GM12878 (cell line): ENCODE results near the gene FNDC3A. TPM values are rescaled to one million over a fixed set of nuclear protein-coding genes. Genes with fewer than 3 reads are reported as not detected.

Source experiments
- ATAC-seq: fragments of 200-7000 bp; cut with Tn5 transposase; 3 replicates; pipeline ENCODE4 v1.9.1; 2020; ENCODE audit warnings: mild to moderate bottlenecking, moderate library complexity
- BruUV-seq: library from RNA; stranded (reverse); fragments of 400-500 nt; replicated peaks from 2 replicates; lab custom pipeline; 2021; lab: Mats Ljungman, UMichigan
- CTCF ChIA-PET: fragments of 300-600 bp; sonication (Branson Sonifier 250); formaldehyde crosslinking; extraction: SDS; loops from one replicate; lab custom pipeline; 2021; ENCODE audit warnings: inconsistent platforms; lab: Yijun Ruan, JAX
- POLR2A ChIA-PET: fragments of 350-600 bp; formaldehyde crosslinking; extraction: SDS; loops from one replicate; lab custom pipeline; 2021; ENCODE audit warnings: inconsistent platforms; lab: Charles Lee
- RAD21 ChIA-PET: fragments of 300-600 bp; sonication (Branson Sonifier 250); formaldehyde crosslinking; loops from one replicate; lab custom pipeline; 2023; ENCODE audit warnings: antibody characterized with exemption; ENCODE audit not compliant: unreplicated experiment; lab: Charles Lee
- SMC1A ChIA-PET: fragments of 300-600 bp; sonication (Branson Sonifier 250); formaldehyde crosslinking; loops from one replicate; lab custom pipeline; 2023; ENCODE audit not compliant: unreplicated experiment, uncharacterized antibody; lab: Charles Lee
- DNase-seq: peaks from one replicate; pipeline ENCODE4 v3.0.0-alpha.2; 2011; ENCODE audit warnings: low read depth, low spot score
- FAIRE-seq: peaks from 3 replicates; lab custom pipeline; 2011; peaks lifted over from hg19 to GRCh38; lab: Jason Lieb, UNC
- H2AFZ ChIP-seq: 2 replicates; pipeline ENCODE4 v1.6.0; 2011; ENCODE audit warnings: low read depth, low read length, control low read depth; ENCODE audit not compliant: control insufficient read depth
- H3K27ac ChIP-seq: 2 replicates; pipeline ENCODE4 v1.5.1; 2011; ENCODE audit warnings: control low read depth; ENCODE audit not compliant: control insufficient read depth, insufficient read depth
- H3K27me3 ChIP-seq, 2 experiments: replicated peaks in 1 of 2; 2 replicates each; pipeline versions ENCODE4 v1.6.0 to v1.6.1; 2011; ENCODE audit warnings: low read length in 1 of 2; ENCODE audit not compliant: control insufficient read depth in 2 of 2, insufficient read depth in 2 of 2
- H3K36me3 ChIP-seq, 2 experiments: 2 replicates each; pipeline ENCODE4 v1.5.1; 2011; ENCODE audit warnings: low read length in 1 of 2; ENCODE audit not compliant: control insufficient read depth in 2 of 2, insufficient read depth in 2 of 2
- H3K4me1 ChIP-seq: 2 replicates; pipeline ENCODE4 v1.6.1; 2011; ENCODE audit warnings: mild to moderate bottlenecking, low read length, moderate library complexity, mixed read lengths; ENCODE audit not compliant: control insufficient read depth, insufficient read depth
- H3K4me2 ChIP-seq: 2 replicates; pipeline ENCODE4 v1.6.0; 2011; ENCODE audit warnings: control low read depth; ENCODE audit not compliant: control insufficient read depth, insufficient read depth
- H3K4me3 ChIP-seq: fragments of 200-600 bp; sonication (generic); 2 replicates; pipeline ENCODE4 v1.5.1; 2016
- H3K79me2 ChIP-seq: 2 replicates; pipeline ENCODE4 v1.6.0; 2011; ENCODE audit warnings: low read length; ENCODE audit not compliant: control insufficient read depth, insufficient read depth
- H3K9ac ChIP-seq: 2 replicates; pipeline ENCODE4 v1.8.0; 2011; ENCODE audit warnings: low read length, control low read depth, mixed read lengths; ENCODE audit not compliant: control insufficient read depth, insufficient read depth
- H3K9me3 ChIP-seq: replicated peaks from 3 replicates; pipeline ENCODE4 v1.5.1; 2011; ENCODE audit warnings: mild to moderate bottlenecking, low read length; ENCODE audit not compliant: control insufficient read depth, insufficient read depth
- H4K20me1 ChIP-seq: 2 replicates; pipeline ENCODE4 v1.6.0; 2011; ENCODE audit not compliant: control insufficient read depth, insufficient read depth
- MYB ChIP-seq: fragments of 150-350 bp; IDR thresholded peaks from 2 replicates; pipeline ENCODE4 v1.6.1; 2014; ENCODE audit warnings: mild to moderate bottlenecking, low read depth, low read length, borderline replicate concordance
- MYC ChIP-seq: IDR thresholded peaks from 2 replicates; pipeline ENCODE4 v1.6.1; 2011; ENCODE audit warnings: mild to moderate bottlenecking, low read length, moderate library complexity, inconsistent platforms; ENCODE audit not compliant: insufficient read depth, insufficient replicate concordance, insufficient read length, severe bottlenecking
- SMC3 ChIP-seq: IDR thresholded peaks from 2 replicates; pipeline ENCODE4 v1.6.1; 2011; ENCODE audit warnings: low read length, improper control_type of control experiment, borderline replicate concordance
- SUZ12 ChIP-seq: fragments of 200-600 bp; sonication (generic); IDR thresholded peaks from one replicate; pipeline ENCODE4 v1.6.1; 2018; ENCODE audit warnings: antibody characterized with exemption, mild to moderate bottlenecking; ENCODE audit not compliant: unreplicated experiment
- ZNF217 ChIP-seq: fragments of 450-650 bp; IDR thresholded peaks from 2 replicates; pipeline ENCODE4 v1.6.1; 2017; ENCODE audit warnings: antibody characterized with exemption, mild to moderate bottlenecking
- ZSCAN29 ChIP-seq: fragments of 450-650 bp; IDR thresholded peaks from 2 replicates; pipeline ENCODE4 v1.6.1; 2017; ENCODE audit warnings: mild to moderate bottlenecking, moderate library complexity
- WGBS: methylation state at CpG from one replicate; pipeline ENCODE4 v1.1.6; 2016; ENCODE audit warnings: low lambda C conversion rate; ENCODE audit not compliant: insufficient replicate concordance, insufficient coverage; ENCODE audit errors: missing lambda C conversion rate; 5-methylcytosine and 5-hydroxymethylcytosine counted together
- in situ Hi-C: fragments of 300-500 bp; cut with MboI; formaldehyde crosslinking; loops from 9 replicates; pipeline ENCODE4 v1.14.3; 2018; ENCODE audit warnings: mixed read lengths
- intact Hi-C: fragments of 100-400 bp; cut with micrococcal nuclease; formaldehyde crosslinking; loops from one replicate; pipeline ENCODE4 v1.14.2; 2022; ENCODE audit not compliant: unreplicated experiment
- polyA plus RNA-seq, 11 experiments: library from polyadenylated mRNA; depleted of rRNA in 4 of 11; unstranded in 6 of 11; stranded (reverse) in 5 of 11; fragments of >200 nt; fragmentation: Nextera tagmentation in 4 of 11; fragmentation: Illumina TruSeq in 1 of 11; extraction: Ambion mirVana in 4 of 11; extraction: Trizol in 1 of 11; gene quantifications; 1 replicate in 1 of 11; 2 replicates in 10 of 11; pipeline versions ENCODE4 v1.2.1 to v1.2.3, GENCODE V29; 2011 to 2016; ENCODE audit warnings: inconsistent platforms in 2 of 11, missing spikeins in 2 of 11, low read depth in 1 of 11
- total RNA-seq, 4 experiments: library from RNA; depleted of rRNA in 3 of 4; stranded (reverse); fragments of >200 nt in 3 of 4; fragmentation: Illumina TruSeq in 1 of 4; extraction: Trizol in 1 of 4; gene quantifications; 2 replicates each; pipeline versions ENCODE4 v1.2.1 to v1.2.3, GENCODE V29; 2013 to 2021
- TF ChIP-seq, protein P1 (sequence below), 3 experiments: IDR thresholded peaks in 2 of 3; conservative IDR thresholded peaks in 1 of 3; 2 replicates each; pipeline ENCODE4 v1.5.1; 2011; ENCODE audit warnings: low read depth in 3 of 3, low read length in 3 of 3, mild to moderate bottlenecking in 3 of 3, control low read depth in 2 of 3, moderate library complexity in 2 of 3, inconsistent platforms in 1 of 3, mixed read lengths in 1 of 3; ENCODE audit not compliant: control insufficient read depth in 2 of 3, insufficient read depth in 1 of 3; ENCODE audit errors: extremely low read depth in 1 of 3

Gene FNDC3A
- total and polyA plus RNA-seq, 10 of the 15 experiments (the other 5 are each of a cell fraction or from before 2014, with no cell fraction given), result 6.3 to 46.4 (median 22.8) TPM

DNA sequence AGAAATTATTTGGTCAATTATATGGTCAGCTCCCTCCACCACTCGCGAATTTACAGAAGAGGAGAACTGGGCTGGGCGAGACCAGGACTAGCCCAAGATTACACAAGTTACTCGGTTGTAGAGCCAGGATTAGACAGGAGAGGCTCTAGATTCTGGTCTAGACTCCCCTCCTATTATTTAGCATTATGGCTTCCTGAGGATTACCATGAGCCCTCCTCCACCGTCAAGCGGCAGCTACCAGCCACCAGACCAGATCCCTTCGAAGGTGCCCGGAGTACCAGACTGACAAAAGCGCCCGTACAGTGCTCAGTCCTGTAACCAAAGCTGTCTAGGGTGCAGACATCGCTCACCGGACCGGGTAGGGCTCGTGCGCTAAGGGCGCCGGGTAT is 243.9 kb downstream of the FNDC3A start (continued):
- TF ChIP-seq SMC3 (no peak), SUZ12 (no peak)

DNA sequence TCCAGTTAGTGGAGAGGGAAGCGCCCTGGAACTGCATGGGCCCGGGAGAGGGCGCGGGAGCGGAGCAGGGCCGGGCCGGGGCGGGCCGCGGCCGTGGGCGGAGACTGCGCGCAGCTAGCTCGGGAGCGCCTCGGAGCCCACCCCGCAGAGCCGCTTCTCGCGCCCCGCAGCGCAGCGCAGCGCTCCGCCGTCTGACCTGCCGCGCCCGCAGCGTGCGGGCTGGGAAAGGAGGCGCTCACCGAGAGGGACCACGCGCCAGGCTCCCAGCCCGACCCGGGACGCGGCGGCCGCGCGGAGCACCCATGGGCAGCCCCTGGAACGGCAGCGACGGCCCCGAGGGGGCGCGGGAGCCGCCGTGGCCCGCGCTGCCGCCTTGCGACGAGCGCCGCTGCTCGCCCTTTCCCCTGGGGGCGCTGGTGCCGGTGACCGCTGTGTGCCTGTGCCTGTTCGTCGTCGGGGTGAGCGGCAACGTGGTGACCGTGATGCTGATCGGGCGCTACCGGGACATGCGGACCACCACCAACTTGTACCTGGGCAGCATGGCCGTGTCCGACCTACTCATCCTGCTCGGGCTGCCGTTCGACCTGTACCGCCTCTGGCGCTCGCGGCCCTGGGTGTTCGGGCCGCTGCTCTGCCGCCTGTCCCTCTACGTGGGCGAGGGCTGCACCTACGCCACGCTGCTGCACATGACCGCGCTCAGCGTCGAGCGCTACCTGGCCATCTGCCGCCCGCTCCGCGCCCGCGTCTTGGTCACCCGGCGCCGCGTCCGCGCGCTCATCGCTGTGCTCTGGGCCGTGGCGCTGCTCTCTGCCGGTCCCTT is 244.5 kb downstream of the FNDC3A start, which contains the start of gene MLNR:
TSS of gene MLNR (plus strand) at position 303 of the 820 bp plus-strand sequence. CDS start at position 303, 0 bp downstream.
- POLR2A ChIA-PET, result no interaction called here
- peak within 1 kb of the TSS; percentile 53 for H3K4me2 ChIP-seq
- BruUV-seq, result no TSS peak

More for the DNA sequence above, 244.5 kb downstream of the FNDC3A start, which contains the start of gene MLNR:
- 30% methylated on average over 64 of the region's 111 CpGs for WGBS
- in situ Hi-C loops, result no loop called here
- ChIA-PET CTCF (no interaction called here), SMC1A (no interaction called here), RAD21 (no interaction called here)
- DNase-seq (no peak), FAIRE-seq (no peak), ATAC-seq (peak; percentile 61)
- TF ChIP-seq MYB (no peak), MYC (no peak), ZNF217 (no peak), ZSCAN29 (no peak)
- TF ChIP-seq, protein P1, sequence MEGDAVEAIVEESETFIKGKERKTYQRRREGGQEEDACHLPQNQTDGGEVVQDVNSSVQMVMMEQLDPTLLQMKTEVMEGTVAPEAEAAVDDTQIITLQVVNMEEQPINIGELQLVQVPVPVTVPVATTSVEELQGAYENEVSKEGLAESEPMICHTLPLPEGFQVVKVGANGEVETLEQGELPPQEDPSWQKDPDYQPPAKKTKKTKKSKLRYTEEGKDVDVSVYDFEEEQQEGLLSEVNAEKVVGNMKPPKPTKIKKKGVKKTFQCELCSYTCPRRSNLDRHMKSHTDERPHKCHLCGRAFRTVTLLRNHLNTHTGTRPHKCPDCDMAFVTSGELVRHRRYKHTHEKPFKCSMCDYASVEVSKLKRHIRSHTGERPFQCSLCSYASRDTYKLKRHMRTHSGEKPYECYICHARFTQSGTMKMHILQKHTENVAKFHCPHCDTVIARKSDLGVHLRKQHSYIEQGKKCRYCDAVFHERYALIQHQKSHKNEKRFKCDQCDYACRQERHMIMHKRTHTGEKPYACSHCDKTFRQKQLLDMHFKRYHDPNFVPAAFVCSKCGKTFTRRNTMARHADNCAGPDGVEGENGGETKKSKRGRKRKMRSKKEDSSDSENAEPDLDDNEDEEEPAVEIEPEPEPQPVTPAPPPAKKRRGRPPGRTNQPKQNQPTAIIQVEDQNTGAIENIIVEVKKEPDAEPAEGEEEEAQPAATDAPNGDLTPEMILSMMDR (IDR thresholded peaks at IDR 0.05 in 2 of 3, conservative IDR thresholded peaks at IDR 0.05 in 1 of 3; ENCODE audit: control insufficient read depth in 2 of 3, extremely low read depth in 1 of 3, insufficient read depth in 1 of 3, low read depth in 3 of 3, low read length in 3 of 3), result 0 out of 6 replicates have a peak, but pooled peaks of 2 of the 3 experiments have one; percentile 9 to 12
- intact Hi-C loops, result no loop called here
- peaks cover 0 to 5% of the 10 kb centered on the region in 2 experiments; a peak in 3 of 4 replicates for H3K27me3 ChIP-seq
- no peaks in the 10 kb centered on the region for H3K4me1 ChIP-seq
- H3K9ac ChIP-seq, result no peak within 1 kb of the TSS
- H3K9me3 ChIP-seq, result no peaks in the 10 kb centered on the region; the same call in 2 of the 3 replicates
- no peaks in the 10 kb centered on the region for H3K36me3 ChIP-seq
- peak within 1 kb of the TSS; percentile 31; the same call in 1 of the 2 replicates for H2AFZ ChIP-seq
- H3K4me3 ChIP-seq, result no peak within 1 kb of the TSS
- no peaks in the 10 kb centered on the region for H4K20me1 ChIP-seq
- no peak within 1 kb of the TSS for H3K27ac ChIP-seq
- H3K79me2 ChIP-seq, result no peaks in the 10 kb centered on the region
